ENCODE measurements around the gene PDK2. TPM values are rescaled to one million over a fixed set of nuclear protein-coding genes. Genes with fewer than 3 reads are reported as not detected.

The PDK2 gene
- total and polyA plus RNA-seq, 2 experiments from 2014 or later, result 12.0 to 15.9 TPM

- H3K9me3 Mint-ChIP-seq, result no peaks in the 10 kb centered on the region
- H3K27me3 ChIP-seq (ENCODE audit: insufficient read depth), result peaks cover 42% of the 10 kb centered on the region
- H3K27ac ChIP-seq (ENCODE audit: low read depth), result no peak overlapping the region
- no peaks in the 10 kb centered on the region for H3K36me3 Mint-ChIP-seq (ENCODE audit: low read depth)
- peak overlapping the region; percentile 91 for H3K4me3 Mint-ChIP-seq
- peak overlapping the region; percentile 23; the same call in 1 of the 2 replicates for H2AFZ ChIP-seq
- no peaks in the 10 kb centered on the region for H3K9me2 ChIP-seq (ENCODE audit: insufficient read depth)
- H3K4me1 ChIP-seq (ENCODE audit: insufficient read depth), result peaks cover 33% of the 10 kb centered on the region
- TF ChIP-seq CREB1 (CRISPR knock-in tag; IDR thresholded peaks at IDR 0.05; ENCODE audit: low read depth) (no peak), POLR2AphosphoS5 (IDR thresholded peaks at IDR 0.05; ENCODE audit: low read depth) (no peak), EZH2phosphoT487 (IDR thresholded peaks at IDR 0.05; ENCODE audit: unreplicated experiment) (no peak), JUNB (IDR thresholded peaks at IDR 0.05; ENCODE audit: unreplicated experiment) (no peak), EZH2 (IDR thresholded peaks at IDR 0.05; ENCODE audit: low read depth, unreplicated experiment) (no peak), ETS1 (IDR thresholded peaks at IDR 0.05) (no peak), REST (IDR thresholded peaks at IDR 0.05; ENCODE audit: unreplicated experiment) (no peak), ZNF114 (CRISPR knock-in tag; IDR thresholded peaks at IDR 0.05) (no peak), CTCF (conservative IDR thresholded peaks at IDR 0.05; ENCODE audit: low read depth in 2 of 2) (no peak), STAT1 (IDR thresholded peaks at IDR 0.05; ENCODE audit: unreplicated experiment) (no peak), ZNF331 (CRISPR knock-in tag; IDR thresholded peaks at IDR 0.05; ENCODE audit: low read depth) (no peak), NANOG (IDR thresholded peaks at IDR 0.05; ENCODE audit: borderline replicate concordance) (no peak)
- TF ChIP-seq, protein P1, sequence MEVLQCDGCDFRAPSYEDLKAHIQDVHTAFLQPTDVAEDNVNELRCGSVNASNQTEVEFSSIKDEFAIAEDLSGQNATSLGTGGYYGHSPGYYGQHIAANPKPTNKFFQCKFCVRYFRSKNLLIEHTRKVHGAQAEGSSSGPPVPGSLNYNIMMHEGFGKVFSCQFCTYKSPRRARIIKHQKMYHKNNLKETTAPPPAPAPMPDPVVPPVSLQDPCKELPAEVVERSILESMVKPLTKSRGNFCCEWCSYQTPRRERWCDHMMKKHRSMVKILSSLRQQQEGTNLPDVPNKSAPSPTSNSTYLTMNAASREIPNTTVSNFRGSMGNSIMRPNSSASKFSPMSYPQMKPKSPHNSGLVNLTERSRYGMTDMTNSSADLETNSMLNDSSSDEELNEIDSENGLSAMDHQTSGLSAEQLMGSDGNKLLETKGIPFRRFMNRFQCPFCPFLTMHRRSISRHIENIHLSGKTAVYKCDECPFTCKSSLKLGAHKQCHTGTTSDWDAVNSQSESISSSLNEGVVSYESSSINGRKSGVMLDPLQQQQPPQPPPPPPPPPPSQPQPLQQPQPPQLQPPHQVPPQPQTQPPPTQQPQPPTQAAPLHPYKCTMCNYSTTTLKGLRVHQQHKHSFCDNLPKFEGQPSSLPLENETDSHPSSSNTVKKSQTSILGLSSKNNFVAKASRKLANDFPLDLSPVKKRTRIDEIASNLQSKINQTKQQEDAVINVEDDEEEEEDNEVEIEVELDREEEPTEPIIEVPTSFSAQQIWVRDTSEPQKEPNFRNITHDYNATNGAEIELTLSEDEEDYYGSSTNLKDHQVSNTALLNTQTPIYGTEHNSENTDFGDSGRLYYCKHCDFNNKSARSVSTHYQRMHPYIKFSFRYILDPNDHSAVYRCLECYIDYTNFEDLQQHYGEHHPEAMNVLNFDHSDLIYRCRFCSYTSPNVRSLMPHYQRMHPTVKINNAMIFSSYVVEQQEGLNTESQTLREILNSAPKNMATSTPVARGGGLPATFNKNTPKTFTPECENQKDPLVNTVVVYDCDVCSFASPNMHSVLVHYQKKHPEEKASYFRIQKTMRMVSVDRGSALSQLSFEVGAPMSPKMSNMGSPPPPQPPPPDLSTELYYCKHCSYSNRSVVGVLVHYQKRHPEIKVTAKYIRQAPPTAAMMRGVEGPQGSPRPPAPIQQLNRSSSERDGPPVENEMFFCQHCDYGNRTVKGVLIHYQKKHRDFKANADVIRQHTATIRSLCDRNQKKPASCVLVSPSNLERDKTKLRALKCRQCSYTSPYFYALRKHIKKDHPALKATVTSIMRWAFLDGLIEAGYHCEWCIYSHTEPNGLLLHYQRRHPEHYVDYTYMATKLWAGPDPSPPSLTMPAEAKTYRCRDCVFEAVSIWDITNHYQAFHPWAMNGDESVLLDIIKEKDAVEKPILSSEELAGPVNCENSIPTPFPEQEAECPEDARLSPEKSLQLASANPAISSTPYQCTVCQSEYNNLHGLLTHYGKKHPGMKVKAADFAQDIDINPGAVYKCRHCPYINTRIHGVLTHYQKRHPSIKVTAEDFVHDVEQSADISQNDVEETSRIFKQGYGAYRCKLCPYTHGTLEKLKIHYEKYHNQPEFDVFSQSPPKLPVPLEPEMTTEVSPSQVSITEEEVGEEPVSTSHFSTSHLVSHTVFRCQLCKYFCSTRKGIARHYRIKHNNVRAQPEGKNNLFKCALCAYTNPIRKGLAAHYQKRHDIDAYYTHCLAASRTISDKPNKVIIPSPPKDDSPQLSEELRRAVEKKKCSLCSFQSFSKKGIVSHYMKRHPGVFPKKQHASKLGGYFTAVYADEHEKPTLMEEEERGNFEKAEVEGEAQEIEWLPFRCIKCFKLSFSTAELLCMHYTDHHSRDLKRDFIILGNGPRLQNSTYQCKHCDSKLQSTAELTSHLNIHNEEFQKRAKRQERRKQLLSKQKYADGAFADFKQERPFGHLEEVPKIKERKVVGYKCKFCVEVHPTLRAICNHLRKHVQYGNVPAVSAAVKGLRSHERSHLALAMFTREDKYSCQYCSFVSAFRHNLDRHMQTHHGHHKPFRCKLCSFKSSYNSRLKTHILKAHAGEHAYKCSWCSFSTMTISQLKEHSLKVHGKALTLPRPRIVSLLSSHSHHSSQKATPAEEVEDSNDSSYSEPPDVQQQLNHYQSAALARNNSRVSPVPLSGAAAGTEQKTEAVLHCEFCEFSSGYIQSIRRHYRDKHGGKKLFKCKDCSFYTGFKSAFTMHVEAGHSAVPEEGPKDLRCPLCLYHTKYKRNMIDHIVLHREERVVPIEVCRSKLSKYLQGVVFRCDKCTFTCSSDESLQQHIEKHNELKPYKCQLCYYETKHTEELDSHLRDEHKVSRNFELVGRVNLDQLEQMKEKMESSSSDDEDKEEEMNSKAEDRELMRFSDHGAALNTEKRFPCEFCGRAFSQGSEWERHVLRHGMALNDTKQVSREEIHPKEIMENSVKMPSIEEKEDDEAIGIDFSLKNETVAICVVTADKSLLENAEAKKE (CRISPR knock-in tag; IDR thresholded peaks at IDR 0.05), result no peak
- peak; percentile 7 for ATAC-seq
- no peaks in the 10 kb centered on the region; the same call in 1 of the 2 replicates for H3F3A ChIP-seq (replicated peaks; ENCODE audit: low read depth)
- DNase-seq (ENCODE audit: low spot score), result no peak
- H3K4me1 Mint-ChIP-seq, result peaks cover 63% of the 10 kb centered on the region
- H3K4me3 ChIP-seq, result peak overlapping the region; percentile 69
- no peak overlapping the region for H3K27ac Mint-ChIP-seq
- H4K20me1 ChIP-seq (replicated peaks; ENCODE audit: insufficient read depth), result no peaks in the 10 kb centered on the region
- H3K36me3 ChIP-seq (ENCODE audit: insufficient read depth), result no peaks in the 10 kb centered on the region
- peaks cover 37% of the 10 kb centered on the region for H3K27me3 Mint-ChIP-seq (ENCODE audit: insufficient read depth, low read depth, poor library complexity)
- H3K4me2 ChIP-seq, result peak overlapping the region; percentile 82
- H3K79me2 ChIP-seq (replicated peaks; ENCODE audit: insufficient read depth), result no peaks in the 10 kb centered on the region
These were observed 34.2 kb downstream of the PDK2 start for GRCh38 chr17:50129353-50129727.
